HCT116 (cell line): ENCODE results near the gene HCN2. TPM values are rescaled to one million over a fixed set of nuclear protein-coding genes. Genes with fewer than 3 reads are reported as not detected.

Source experiments
- ATAC-seq: fragments of 200-7000 bp; cut with Tn5 transposase; 2 replicates; pipeline ENCODE4 v1.9.1; 2020; ENCODE audit warnings: mild to moderate bottlenecking, moderate library complexity
- BruUV-seq: library from RNA; stranded (reverse); fragments of 400-500 nt; replicated peaks from 2 replicates; lab custom pipeline; 2021; lab: Mats Ljungman, UMichigan
- CTCF ChIA-PET: fragments of 300-600 bp; sonication (Branson Sonifier 250); formaldehyde crosslinking; loops from one replicate; lab custom pipeline; 2021; ENCODE audit warnings: antibody characterized with exemption; lab: Charles Lee
- POLR2A ChIA-PET: fragments of 300-600, 350-600 bp; sonication (Branson Sonifier 250); formaldehyde crosslinking; loops from one replicate; lab custom pipeline; 2021; ENCODE audit warnings: antibody characterized with exemption; lab: Charles Lee
- RAD21 ChIA-PET, 2 experiments: fragments of 300-600 bp; sonication (Branson Sonifier 250); formaldehyde crosslinking; loops; one replicate each; lab custom pipeline; 2023; ENCODE audit warnings: low total read pairs in 2 of 2; ENCODE audit not compliant: uncharacterized antibody in 2 of 2, unreplicated experiment in 2 of 2, low non-redundant PET in 1 of 2; lab: Charles Lee
- DNase-seq: peaks from one replicate; pipeline ENCODE4 v3.0.0-alpha.2; 2010; ENCODE audit warnings: low read depth, low spot score
- H2AFZ ChIP-seq: fragments of 200-600 bp; shearing (Covaris generic), sonication (generic); 2 replicates; pipeline ENCODE4 v1.6.1; 2017; ENCODE audit warnings: low read depth, mixed run types, mixed read lengths, antibody characterized with exemption, low read length; ENCODE audit not compliant: poor library complexity, severe bottlenecking
- H3K27ac ChIP-seq: 2 replicates; pipeline ENCODE4 v1.5.1; 2012; ENCODE audit warnings: low read depth, low read length
- H3K27me3 ChIP-seq: fragments of 200-600 bp; sonication (generic); 2 replicates; pipeline ENCODE4 v1.6.1; 2016; ENCODE audit warnings: mixed run types, low read length, mixed read lengths; ENCODE audit not compliant: insufficient read depth
- H3K36me3 ChIP-seq, 2 experiments: fragments of 200-500 bp in 1 of 2; fragments of 200-600 bp in 1 of 2; sonication (Bioruptor generic) in 1 of 2; sonication (generic) in 1 of 2; 2 replicates each; pipeline versions ENCODE4 v1.5.1 to v1.6.1; 2014 to 2016; ENCODE audit warnings: low read length in 2 of 2, inconsistent platforms in 1 of 2, mixed read lengths in 1 of 2, mixed run types in 1 of 2; ENCODE audit not compliant: insufficient read depth in 2 of 2, control insufficient read depth in 1 of 2
- H3K4me1 ChIP-seq, 2 experiments: fragments of 200-600 bp in 1 of 2; sonication (generic) in 1 of 2; 2 replicates each; pipeline versions ENCODE4 v1.5.1 to v1.6.1; 2012 to 2017; ENCODE audit warnings: low read length in 2 of 2, inconsistent platforms in 1 of 2, mild to moderate bottlenecking in 1 of 2, mixed read lengths in 1 of 2, mixed run types in 1 of 2, moderate library complexity in 1 of 2; ENCODE audit not compliant: insufficient read depth in 2 of 2, control insufficient read depth in 1 of 2
- H3K4me2 ChIP-seq: fragments of 200-600 bp; sonication (generic); 2 replicates; pipeline ENCODE4 v1.6.1; 2017; ENCODE audit warnings: mixed run types, low read length, mixed read lengths
- H3K4me3 ChIP-seq, 2 experiments: fragments of 200-600 bp in 1 of 2; sonication (generic) in 1 of 2; replicated peaks in 1 of 2; 2 replicates each; pipeline ENCODE4 v1.5.1; 2011 to 2016; ENCODE audit warnings: low read length in 2 of 2, control low read depth in 1 of 2, low read depth in 1 of 2, mild to moderate bottlenecking in 1 of 2, mixed read lengths in 1 of 2, mixed run types in 1 of 2
- H3K79me2 ChIP-seq: fragments of 200-600 bp; sonication (generic); 2 replicates; pipeline ENCODE4 v1.6.1; 2017; ENCODE audit warnings: mild to moderate bottlenecking, mixed run types, low read length, moderate library complexity, mixed read lengths; ENCODE audit not compliant: insufficient read depth
- H3K9ac ChIP-seq: fragments of 200-600 bp; sonication (generic); 2 replicates; pipeline ENCODE4 v1.6.1; 2016; ENCODE audit warnings: low read length, mixed read lengths
- H3K9me2 ChIP-seq: fragments of 200-600 bp; sonication (generic), shearing (Covaris generic); 2 replicates; pipeline ENCODE4 v1.6.1; 2017; ENCODE audit warnings: mixed run types, mild to moderate bottlenecking, moderate library complexity; ENCODE audit not compliant: insufficient read depth
- H3K9me3 ChIP-seq, 2 experiments: fragments of 200-500 bp in 1 of 2; fragments of 200-600 bp in 1 of 2; sonication (Bioruptor generic) in 1 of 2; sonication (generic) in 1 of 2; 2 replicates each; pipeline ENCODE4 v1.6.1; 2014 to 2017; ENCODE audit warnings: low read length in 2 of 2, mixed read lengths in 2 of 2, inconsistent platforms in 1 of 2, low read depth in 1 of 2, mild to moderate bottlenecking in 1 of 2, mixed run types in 1 of 2, moderate library complexity in 1 of 2; ENCODE audit not compliant: control insufficient read depth in 1 of 2, insufficient read depth in 1 of 2
- H4K20me1 ChIP-seq: fragments of 200-600 bp; sonication (generic), shearing (Covaris generic); 2 replicates; pipeline ENCODE4 v1.6.1; 2017; ENCODE audit warnings: mixed run types, mild to moderate bottlenecking, moderate library complexity; ENCODE audit not compliant: insufficient read depth
- CEBPB ChIP-seq: IDR thresholded peaks from 2 replicates; pipeline ENCODE4 v1.6.1; 2012; ENCODE audit warnings: low read depth
- CTCF ChIP-seq, 3 experiments: fragments of 200-600 bp in 1 of 3; sonication (generic) in 1 of 3; IDR thresholded peaks in 2 of 3; conservative IDR thresholded peaks in 1 of 3; 2 replicates each; pipeline ENCODE4 v1.5.1; 2012 to 2017; ENCODE audit warnings: low read depth in 2 of 3, low read length in 2 of 3, antibody characterized with exemption in 1 of 3, borderline replicate concordance in 1 of 3, control low read depth in 1 of 3, mild to moderate bottlenecking in 1 of 3, mixed read lengths in 1 of 3, mixed run types in 1 of 3, moderate library complexity in 1 of 3; ENCODE audit not compliant: insufficient read depth in 1 of 3
- EZH2 ChIP-seq: fragments of 200-600 bp; sonication (generic); IDR thresholded peaks from 2 replicates; pipeline ENCODE4 v1.6.1; 2017; ENCODE audit warnings: antibody characterized with exemption, mixed run types
- EZH2phosphoT487 ChIP-seq: fragments of 200-600 bp; IDR thresholded peaks from 2 replicates; pipeline ENCODE4 v1.6.1; 2018; ENCODE audit warnings: antibody characterized with exemption, borderline replicate concordance
- JUND ChIP-seq: IDR thresholded peaks from 2 replicates; pipeline ENCODE4 v1.6.1; 2012
- POLR2AphosphoS5 ChIP-seq: IDR thresholded peaks from 2 replicates; pipeline ENCODE4 v1.6.1; 2011; ENCODE audit warnings: mild to moderate bottlenecking, low read depth, low read length, moderate library complexity
- SP1 ChIP-seq: IDR thresholded peaks from 2 replicates; pipeline ENCODE4 v1.6.1; 2012; ENCODE audit warnings: low read depth
- YY1 ChIP-seq: IDR thresholded peaks from 2 replicates; pipeline ENCODE4 v1.6.1; 2011; ENCODE audit warnings: low read length, low read depth, moderate library complexity, mild to moderate bottlenecking; ENCODE audit not compliant: insufficient replicate concordance; ENCODE audit errors: extremely low read depth
- ZBTB33 ChIP-seq: IDR thresholded peaks from 2 replicates; pipeline ENCODE4 v1.6.1; 2011; ENCODE audit warnings: mild to moderate bottlenecking, low read length, moderate library complexity; ENCODE audit not compliant: insufficient replicate concordance; ENCODE audit errors: extremely low read depth
- ZFX ChIP-seq: fragments of 450-650 bp; IDR thresholded peaks from 2 replicates; pipeline ENCODE4 v1.6.1; 2017
- ZNF274 ChIP-seq: fragments of 200-500 bp; sonication (Bioruptor generic); IDR thresholded peaks from 2 replicates; pipeline ENCODE4 v1.6.1; 2014; ENCODE audit warnings: mild to moderate bottlenecking, low read depth, low read length, inconsistent platforms
- intact Hi-C: fragments of 100-400 bp; cut with micrococcal nuclease; formaldehyde crosslinking; loops from 2 replicates; pipeline ENCODE4 v1.10.0; 2022
- total RNA-seq: library from RNA; stranded (reverse); gene quantifications from one replicate; pipeline ENCODE4 v1.2.1, GENCODE V29; 2021; ENCODE audit not compliant: unreplicated experiment
- TF ChIP-seq, protein P1 (sequence below): IDR thresholded peaks from 2 replicates; pipeline ENCODE4 v1.6.1; 2012

HCN2 gene
- total RNA-seq, 1 experiment from 2014 or later, result 2.4 TPM

DNA sequence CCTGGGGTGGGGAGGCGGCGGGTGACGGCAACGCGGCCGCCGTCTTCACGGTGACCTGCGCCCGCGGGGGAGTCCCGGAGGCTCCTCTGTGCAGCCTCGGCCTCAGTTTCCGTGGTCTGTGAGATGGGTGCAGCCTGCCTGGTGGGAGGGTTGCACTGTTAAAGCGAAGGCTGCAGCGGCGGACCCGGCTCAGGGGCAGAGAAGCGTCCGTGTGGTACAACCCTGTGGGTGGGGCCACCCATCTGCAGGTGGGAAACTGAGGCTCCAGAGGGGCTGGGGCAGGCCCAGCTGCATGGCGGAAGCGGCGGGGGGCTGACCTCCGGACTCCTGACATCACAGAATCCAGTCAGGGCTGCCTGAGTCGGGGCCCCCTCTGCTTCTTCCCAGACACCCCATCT lies 50.5 kb downstream of the HCN2 start:
- BruUV-seq, result no TSS peak
- CTCF ChIA-PET, result no interaction called here
- no peak for DNase-seq
- H2AFZ ChIP-seq, result no peak overlapping the region
- no peaks in the 10 kb centered on the region for H4K20me1 ChIP-seq
- H3K27ac ChIP-seq, result no peak overlapping the region
- H3K36me3 ChIP-seq, result no peaks in the 10 kb centered on the region
- H3K9me2 ChIP-seq, result no peaks in the 10 kb centered on the region
- no peaks in the 10 kb centered on the region for H3K79me2 ChIP-seq
- no peaks in the 10 kb centered on the region for H3K27me3 ChIP-seq
- peaks cover 2 to 18% of the 10 kb centered on the region in 2 experiments; a peak in 3 of 4 replicates for H3K4me1 ChIP-seq
- H3K9me3 ChIP-seq, result no peaks in the 10 kb centered on the region
- no peak for TF ChIP-seq EZH2phosphoT487
- no peak for TF ChIP-seq ZBTB33
- TF ChIP-seq JUND, result no peak
- TF ChIP-seq SP1, result no peak
- no peak for TF ChIP-seq ZFX
- TF ChIP-seq CEBPB, result no peak
- no peak for TF ChIP-seq POLR2AphosphoS5
- no peak for TF ChIP-seq EZH2
- TF ChIP-seq, protein P1, sequence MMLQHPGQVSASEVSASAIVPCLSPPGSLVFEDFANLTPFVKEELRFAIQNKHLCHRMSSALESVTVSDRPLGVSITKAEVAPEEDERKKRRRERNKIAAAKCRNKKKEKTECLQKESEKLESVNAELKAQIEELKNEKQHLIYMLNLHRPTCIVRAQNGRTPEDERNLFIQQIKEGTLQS, result no peak
- no peak for TF ChIP-seq YY1
- no peak for TF ChIP-seq ZNF274
- no peak for TF ChIP-seq CTCF (IDR thresholded peaks at IDR 0.05 in 2 of 3, conservative IDR thresholded peaks at IDR 0.05 in 1 of 3; ENCODE audit: borderline replicate concordance in 1 of 3, insufficient read depth in 1 of 3, low read depth in 2 of 3, low read length in 2 of 3)
- H3K4me3 ChIP-seq, result peak overlapping the region; percentile 31 to 57
- H3K4me2 ChIP-seq, result peak overlapping the region; percentile 73
- no peak for ATAC-seq
- RAD21 ChIA-PET, result no interaction called here
- H3K9ac ChIP-seq, result peak overlapping the region; percentile 57
- POLR2A ChIA-PET, result no interaction called here
- intact Hi-C loops, result no loop called here
